ENCODE data around the gene CBR1. TPM values are rescaled to one million over a fixed set of nuclear protein-coding genes. Genes with fewer than 3 reads are reported as not detected.

CBR1 gene
- total and polyA plus RNA-seq, 2 of the 13 experiments (the other 11 are each of a cell fraction or from before 2014, with no cell fraction given) = 33.7 to 38.7 TPM

GRCh38 chr21:36079010-36079649 lies 9.3 kb downstream of the CBR1 start (continued):
- TF ChIP-seq, protein P1, sequence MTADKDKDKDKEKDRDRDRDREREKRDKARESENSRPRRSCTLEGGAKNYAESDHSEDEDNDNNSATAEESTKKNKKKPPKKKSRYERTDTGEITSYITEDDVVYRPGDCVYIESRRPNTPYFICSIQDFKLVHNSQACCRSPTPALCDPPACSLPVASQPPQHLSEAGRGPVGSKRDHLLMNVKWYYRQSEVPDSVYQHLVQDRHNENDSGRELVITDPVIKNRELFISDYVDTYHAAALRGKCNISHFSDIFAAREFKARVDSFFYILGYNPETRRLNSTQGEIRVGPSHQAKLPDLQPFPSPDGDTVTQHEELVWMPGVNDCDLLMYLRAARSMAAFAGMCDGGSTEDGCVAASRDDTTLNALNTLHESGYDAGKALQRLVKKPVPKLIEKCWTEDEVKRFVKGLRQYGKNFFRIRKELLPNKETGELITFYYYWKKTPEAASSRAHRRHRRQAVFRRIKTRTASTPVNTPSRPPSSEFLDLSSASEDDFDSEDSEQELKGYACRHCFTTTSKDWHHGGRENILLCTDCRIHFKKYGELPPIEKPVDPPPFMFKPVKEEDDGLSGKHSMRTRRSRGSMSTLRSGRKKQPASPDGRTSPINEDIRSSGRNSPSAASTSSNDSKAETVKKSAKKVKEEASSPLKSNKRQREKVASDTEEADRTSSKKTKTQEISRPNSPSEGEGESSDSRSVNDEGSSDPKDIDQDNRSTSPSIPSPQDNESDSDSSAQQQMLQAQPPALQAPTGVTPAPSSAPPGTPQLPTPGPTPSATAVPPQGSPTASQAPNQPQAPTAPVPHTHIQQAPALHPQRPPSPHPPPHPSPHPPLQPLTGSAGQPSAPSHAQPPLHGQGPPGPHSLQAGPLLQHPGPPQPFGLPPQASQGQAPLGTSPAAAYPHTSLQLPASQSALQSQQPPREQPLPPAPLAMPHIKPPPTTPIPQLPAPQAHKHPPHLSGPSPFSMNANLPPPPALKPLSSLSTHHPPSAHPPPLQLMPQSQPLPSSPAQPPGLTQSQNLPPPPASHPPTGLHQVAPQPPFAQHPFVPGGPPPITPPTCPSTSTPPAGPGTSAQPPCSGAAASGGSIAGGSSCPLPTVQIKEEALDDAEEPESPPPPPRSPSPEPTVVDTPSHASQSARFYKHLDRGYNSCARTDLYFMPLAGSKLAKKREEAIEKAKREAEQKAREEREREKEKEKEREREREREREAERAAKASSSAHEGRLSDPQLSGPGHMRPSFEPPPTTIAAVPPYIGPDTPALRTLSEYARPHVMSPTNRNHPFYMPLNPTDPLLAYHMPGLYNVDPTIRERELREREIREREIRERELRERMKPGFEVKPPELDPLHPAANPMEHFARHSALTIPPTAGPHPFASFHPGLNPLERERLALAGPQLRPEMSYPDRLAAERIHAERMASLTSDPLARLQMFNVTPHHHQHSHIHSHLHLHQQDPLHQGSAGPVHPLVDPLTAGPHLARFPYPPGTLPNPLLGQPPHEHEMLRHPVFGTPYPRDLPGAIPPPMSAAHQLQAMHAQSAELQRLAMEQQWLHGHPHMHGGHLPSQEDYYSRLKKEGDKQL (CRISPR knock-in tag; IDR thresholded peaks at IDR 0.05; ENCODE audit: low read depth) = no peak
- TF ChIP-seq FOXK1 (CRISPR knock-in tag; IDR thresholded peaks at IDR 0.05; ENCODE audit: borderline replicate concordance, low read depth) (no peak), HNF1B (CRISPR knock-in tag; IDR thresholded peaks at IDR 0.05) (no peak), ZFAT (CRISPR knock-in tag; conservative IDR thresholded peaks at IDR 0.05) (peak; percentile 97), PHF5A (CRISPR knock-in tag; IDR thresholded peaks at IDR 0.05; ENCODE audit: low read depth, unreplicated experiment) (no peak), MATR3 (CRISPR knock-in tag; IDR thresholded peaks at IDR 0.05) (no peak), MAZ (IDR thresholded peaks at IDR 0.05; ENCODE audit: borderline replicate concordance, low read depth, low read length) (no peak), MAZ (CRISPR knock-in tag; IDR thresholded peaks at IDR 0.05; ENCODE audit: low read depth) (no peak), KDM3A (CRISPR knock-in tag; IDR thresholded peaks at IDR 0.05; ENCODE audit: low read depth) (no peak), MTA1 (CRISPR knock-in tag; IDR thresholded peaks at IDR 0.05; ENCODE audit: borderline replicate concordance) (no peak)
- TF ChIP-seq, protein P2, sequence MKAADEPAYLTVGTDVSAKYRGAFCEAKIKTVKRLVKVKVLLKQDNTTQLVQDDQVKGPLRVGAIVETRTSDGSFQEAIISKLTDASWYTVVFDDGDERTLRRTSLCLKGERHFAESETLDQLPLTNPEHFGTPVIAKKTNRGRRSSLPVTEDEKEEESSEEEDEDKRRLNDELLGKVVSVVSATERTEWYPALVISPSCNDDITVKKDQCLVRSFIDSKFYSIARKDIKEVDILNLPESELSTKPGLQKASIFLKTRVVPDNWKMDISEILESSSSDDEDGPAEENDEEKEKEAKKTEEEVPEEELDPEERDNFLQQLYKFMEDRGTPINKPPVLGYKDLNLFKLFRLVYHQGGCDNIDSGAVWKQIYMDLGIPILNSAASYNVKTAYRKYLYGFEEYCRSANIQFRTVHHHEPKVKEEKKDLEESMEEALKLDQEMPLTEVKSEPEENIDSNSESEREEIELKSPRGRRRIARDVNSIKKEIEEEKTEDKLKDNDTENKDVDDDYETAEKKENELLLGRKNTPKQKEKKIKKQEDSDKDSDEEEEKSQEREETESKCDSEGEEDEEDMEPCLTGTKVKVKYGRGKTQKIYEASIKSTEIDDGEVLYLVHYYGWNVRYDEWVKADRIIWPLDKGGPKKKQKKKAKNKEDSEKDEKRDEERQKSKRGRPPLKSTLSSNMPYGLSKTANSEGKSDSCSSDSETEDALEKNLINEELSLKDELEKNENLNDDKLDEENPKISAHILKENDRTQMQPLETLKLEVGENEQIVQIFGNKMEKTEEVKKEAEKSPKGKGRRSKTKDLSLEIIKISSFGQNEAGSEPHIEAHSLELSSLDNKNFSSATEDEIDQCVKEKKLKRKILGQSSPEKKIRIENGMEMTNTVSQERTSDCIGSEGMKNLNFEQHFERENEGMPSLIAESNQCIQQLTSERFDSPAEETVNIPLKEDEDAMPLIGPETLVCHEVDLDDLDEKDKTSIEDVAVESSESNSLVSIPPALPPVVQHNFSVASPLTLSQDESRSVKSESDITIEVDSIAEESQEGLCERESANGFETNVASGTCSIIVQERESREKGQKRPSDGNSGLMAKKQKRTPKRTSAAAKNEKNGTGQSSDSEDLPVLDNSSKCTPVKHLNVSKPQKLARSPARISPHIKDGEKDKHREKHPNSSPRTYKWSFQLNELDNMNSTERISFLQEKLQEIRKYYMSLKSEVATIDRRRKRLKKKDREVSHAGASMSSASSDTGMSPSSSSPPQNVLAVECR (CRISPR knock-in tag; IDR thresholded peaks at IDR 0.05; ENCODE audit: borderline replicate concordance) = no peak
